HCT116 (cell line): ENCODE measurements around the gene FNDC3B. TPM values are rescaled to one million over a fixed set of nuclear protein-coding genes. Genes with fewer than 3 reads are reported as not detected.

ENCODE experiments used
- ATAC-seq: fragments of 200-7000 bp; cut with Tn5 transposase; 2 replicates; pipeline ENCODE4 v1.9.1; 2020; ENCODE audit warnings: mild to moderate bottlenecking, moderate library complexity
- BruUV-seq: library from RNA; stranded (reverse); fragments of 400-500 nt; replicated peaks from 2 replicates; lab custom pipeline; 2021; lab: Mats Ljungman, UMichigan
- CTCF ChIA-PET: fragments of 300-600 bp; sonication (Branson Sonifier 250); formaldehyde crosslinking; loops from one replicate; lab custom pipeline; 2021; ENCODE audit warnings: antibody characterized with exemption; lab: Charles Lee
- POLR2A ChIA-PET: fragments of 300-600, 350-600 bp; sonication (Branson Sonifier 250); formaldehyde crosslinking; loops from one replicate; lab custom pipeline; 2021; ENCODE audit warnings: antibody characterized with exemption; lab: Charles Lee
- RAD21 ChIA-PET, 2 experiments: fragments of 300-600 bp; sonication (Branson Sonifier 250); formaldehyde crosslinking; loops; one replicate each; lab custom pipeline; 2023; ENCODE audit warnings: low total read pairs in 2 of 2; ENCODE audit not compliant: uncharacterized antibody in 2 of 2, unreplicated experiment in 2 of 2, low non-redundant PET in 1 of 2; lab: Charles Lee
- DNase-seq: peaks from one replicate; pipeline ENCODE4 v3.0.0-alpha.2; 2010; ENCODE audit warnings: low read depth, low spot score
- H2AFZ ChIP-seq: fragments of 200-600 bp; shearing (Covaris generic), sonication (generic); 2 replicates; pipeline ENCODE4 v1.6.1; 2017; ENCODE audit warnings: low read depth, mixed run types, mixed read lengths, antibody characterized with exemption, low read length; ENCODE audit not compliant: poor library complexity, severe bottlenecking
- H3K27ac ChIP-seq: 2 replicates; pipeline ENCODE4 v1.5.1; 2012; ENCODE audit warnings: low read depth, low read length
- H3K27me3 ChIP-seq: fragments of 200-600 bp; sonication (generic); 2 replicates; pipeline ENCODE4 v1.6.1; 2016; ENCODE audit warnings: mixed run types, low read length, mixed read lengths; ENCODE audit not compliant: insufficient read depth
- H3K36me3 ChIP-seq, 2 experiments: fragments of 200-500 bp in 1 of 2; fragments of 200-600 bp in 1 of 2; sonication (Bioruptor generic) in 1 of 2; sonication (generic) in 1 of 2; 2 replicates each; pipeline versions ENCODE4 v1.5.1 to v1.6.1; 2014 to 2016; ENCODE audit warnings: low read length in 2 of 2, inconsistent platforms in 1 of 2, mixed read lengths in 1 of 2, mixed run types in 1 of 2; ENCODE audit not compliant: insufficient read depth in 2 of 2, control insufficient read depth in 1 of 2
- H3K4me1 ChIP-seq, 2 experiments: fragments of 200-600 bp in 1 of 2; sonication (generic) in 1 of 2; 2 replicates each; pipeline versions ENCODE4 v1.5.1 to v1.6.1; 2012 to 2017; ENCODE audit warnings: low read length in 2 of 2, inconsistent platforms in 1 of 2, mild to moderate bottlenecking in 1 of 2, mixed read lengths in 1 of 2, mixed run types in 1 of 2, moderate library complexity in 1 of 2; ENCODE audit not compliant: insufficient read depth in 2 of 2, control insufficient read depth in 1 of 2
- H3K4me2 ChIP-seq: fragments of 200-600 bp; sonication (generic); 2 replicates; pipeline ENCODE4 v1.6.1; 2017; ENCODE audit warnings: mixed run types, low read length, mixed read lengths
- H3K4me3 ChIP-seq, 2 experiments: fragments of 200-600 bp in 1 of 2; sonication (generic) in 1 of 2; replicated peaks in 1 of 2; 2 replicates each; pipeline ENCODE4 v1.5.1; 2011 to 2016; ENCODE audit warnings: low read length in 2 of 2, control low read depth in 1 of 2, low read depth in 1 of 2, mild to moderate bottlenecking in 1 of 2, mixed read lengths in 1 of 2, mixed run types in 1 of 2
- H3K79me2 ChIP-seq: fragments of 200-600 bp; sonication (generic); 2 replicates; pipeline ENCODE4 v1.6.1; 2017; ENCODE audit warnings: mild to moderate bottlenecking, mixed run types, low read length, moderate library complexity, mixed read lengths; ENCODE audit not compliant: insufficient read depth
- H3K9ac ChIP-seq: fragments of 200-600 bp; sonication (generic); 2 replicates; pipeline ENCODE4 v1.6.1; 2016; ENCODE audit warnings: low read length, mixed read lengths
- H3K9me2 ChIP-seq: fragments of 200-600 bp; sonication (generic), shearing (Covaris generic); 2 replicates; pipeline ENCODE4 v1.6.1; 2017; ENCODE audit warnings: mixed run types, mild to moderate bottlenecking, moderate library complexity; ENCODE audit not compliant: insufficient read depth
- H3K9me3 ChIP-seq, 2 experiments: fragments of 200-500 bp in 1 of 2; fragments of 200-600 bp in 1 of 2; sonication (Bioruptor generic) in 1 of 2; sonication (generic) in 1 of 2; 2 replicates each; pipeline ENCODE4 v1.6.1; 2014 to 2017; ENCODE audit warnings: low read length in 2 of 2, mixed read lengths in 2 of 2, inconsistent platforms in 1 of 2, low read depth in 1 of 2, mild to moderate bottlenecking in 1 of 2, mixed run types in 1 of 2, moderate library complexity in 1 of 2; ENCODE audit not compliant: control insufficient read depth in 1 of 2, insufficient read depth in 1 of 2
- H4K20me1 ChIP-seq: fragments of 200-600 bp; sonication (generic), shearing (Covaris generic); 2 replicates; pipeline ENCODE4 v1.6.1; 2017; ENCODE audit warnings: mixed run types, mild to moderate bottlenecking, moderate library complexity; ENCODE audit not compliant: insufficient read depth
- EGR1 ChIP-seq: IDR thresholded peaks from 2 replicates; pipeline ENCODE4 v1.6.1; 2012; ENCODE audit warnings: low read depth
- EZH2 ChIP-seq: fragments of 200-600 bp; sonication (generic); IDR thresholded peaks from 2 replicates; pipeline ENCODE4 v1.6.1; 2017; ENCODE audit warnings: antibody characterized with exemption, mixed run types
- FOSL1 ChIP-seq: IDR thresholded peaks from 2 replicates; pipeline ENCODE4 v1.6.1; 2012; ENCODE audit warnings: low read depth
- JUND ChIP-seq: IDR thresholded peaks from 2 replicates; pipeline ENCODE4 v1.6.1; 2012
- MAX ChIP-seq: IDR thresholded peaks from 2 replicates; pipeline ENCODE4 v1.6.1; 2012
- SP1 ChIP-seq: IDR thresholded peaks from 2 replicates; pipeline ENCODE4 v1.6.1; 2012; ENCODE audit warnings: low read depth
- YY1 ChIP-seq: IDR thresholded peaks from 2 replicates; pipeline ENCODE4 v1.6.1; 2011; ENCODE audit warnings: low read length, low read depth, moderate library complexity, mild to moderate bottlenecking; ENCODE audit not compliant: insufficient replicate concordance; ENCODE audit errors: extremely low read depth
- intact Hi-C: fragments of 100-400 bp; cut with micrococcal nuclease; formaldehyde crosslinking; loops from 2 replicates; pipeline ENCODE4 v1.10.0; 2022
- total RNA-seq: library from RNA; stranded (reverse); gene quantifications from one replicate; pipeline ENCODE4 v1.2.1, GENCODE V29; 2021; ENCODE audit not compliant: unreplicated experiment

Gene FNDC3B
- total RNA-seq, 1 experiment from 2014 or later, result 45.7 TPM

GRCh38 chr3:172138193-172138537 is 98.8 kb downstream of the FNDC3B start:
- no peak for DNase-seq
- POLR2A ChIA-PET, result interaction anchor here (2.1 kb wide), 1 partner anchor 8 kb away, joined by 5 read pairs; no protein-coding TSS in a partner anchor
- Histone ChIP-seq H3K9me3 (no peaks in the 10 kb centered on the region), H3K4me2 (peak overlapping the region; percentile 20; the same call in 1 of the 2 replicates), H3K79me2 (peaks cover 15% of the 10 kb centered on the region; the same call in 1 of the 2 replicates), H2AFZ (no peak overlapping the region), H3K27me3 (no peaks in the 10 kb centered on the region), H3K36me3 (no peaks in the 10 kb centered on the region)
- intact Hi-C loops, result no loop called here
- no peak for TF ChIP-seq EGR1
- no peak for TF ChIP-seq YY1
- TF ChIP-seq, all 23 proteins: peak for 0
- H4K20me1 ChIP-seq, result no peaks in the 10 kb centered on the region
- ChIA-PET CTCF (no interaction called here), RAD21 (interaction anchor here in 1 of 2 experiments (1.2 kb wide), 1 partner anchor 8 kb away, joined by 3 read pairs; no protein-coding TSS in a partner anchor)
- no peaks in the 10 kb centered on the region for H3K9me2 ChIP-seq
- H3K4me1 ChIP-seq, result peaks cover 74 to 76% of the 10 kb centered on the region in 2 experiments
- no peak overlapping the region for H3K9ac ChIP-seq
- BruUV-seq, result no TSS peak
- no peak for ATAC-seq
- H3K4me3 ChIP-seq, result no peak overlapping the region
- peak overlapping the region; percentile 32; the same call in 1 of the 2 replicates for H3K27ac ChIP-seq

- H4K20me1 ChIP-seq, result no peaks in the 10 kb centered on the region
- POLR2A ChIA-PET, result interaction anchor here (1.1 to 2.1 kb wide), 3 partner anchors 8 to 11 kb away, joined by 3 to 5 read pairs (median 4); no protein-coding TSS in a partner anchor
- peak overlapping the region in 1 of 2 experiments; percentile 5; a peak in 1 of 4 replicates for H3K4me3 ChIP-seq
- intact Hi-C loops, result no loop called here
- H3K9me3 ChIP-seq, result no peaks in the 10 kb centered on the region
- RAD21 ChIA-PET, result interaction anchor here in 1 of 2 experiments (1.2 kb wide), 1 partner anchor 9 kb away, joined by 3 read pairs; no protein-coding TSS in a partner anchor
- no peaks in the 10 kb centered on the region for H3K9me2 ChIP-seq
- DNase-seq (no peak), ATAC-seq (peak; percentile 64; the same call in 1 of the 2 replicates)
- no peak overlapping the region for H3K9ac ChIP-seq
- no TSS peak for BruUV-seq
- H3K36me3 ChIP-seq, result no peaks in the 10 kb centered on the region
- H2AFZ ChIP-seq, result no peak overlapping the region
- no peaks in the 10 kb centered on the region for H3K27me3 ChIP-seq
- H3K79me2 ChIP-seq, result peaks cover 15% of the 10 kb centered on the region; the same call in 1 of the 2 replicates
- peak overlapping the region; percentile 8; the same call in 1 of the 2 replicates for H3K27ac ChIP-seq
- H3K4me2 ChIP-seq, result peak overlapping the region; percentile 60
- TF ChIP-seq YY1 (peak; percentile 33), JUND (peak; percentile 80), EZH2 (no peak), SP1 (0 out of 2 replicates have a peak, but pooled peaks have one; percentile 25), FOSL1 (peak; percentile 84), MAX (peak; percentile 49; the same call in 1 of the 2 replicates)
- CTCF ChIA-PET, result no interaction called here
- H3K4me1 ChIP-seq, result peaks cover 74 to 77% of the 10 kb centered on the region in 2 experiments
Observed at GRCh38 chr3:172138792-172139507, 99.6 kb downstream of the FNDC3B start.
